IgD-negative memory B cell (primary cell): ENCODE measurements around the gene GNB1. TPM values are rescaled to one million over a fixed set of nuclear protein-coding genes. Genes with fewer than 3 reads are reported as not detected.

Experiments used
- H3K27ac Mint-ChIP-seq, 3 donors: one replicate each; pipeline ENCODE4 v1.8.0; 2020 to 2022; ENCODE audit warnings: mild to moderate bottlenecking in 3 of 3, mixed read lengths in 3 of 3, moderate library complexity in 1 of 3
- H3K27me3 Mint-ChIP-seq: one replicate; pipeline ENCODE4 v1.8.0; 2021; ENCODE audit warnings: mixed read lengths
- H3K36me3 Mint-ChIP-seq: one replicate; pipeline ENCODE4 v1.8.0; 2020; ENCODE audit warnings: mild to moderate bottlenecking, mixed read lengths
- H3K4me1 Mint-ChIP-seq, 3 donors: one replicate each; pipeline ENCODE4 v1.8.0; 2020 to 2022; ENCODE audit warnings: mixed read lengths in 3 of 3, mild to moderate bottlenecking in 1 of 3
- H3K4me3 Mint-ChIP-seq, 4 donors: one replicate each; pipeline ENCODE4 v1.8.0; 2020 to 2022; ENCODE audit warnings: mild to moderate bottlenecking in 4 of 4, mixed read lengths in 4 of 4, moderate library complexity in 3 of 4
- H3K9me3 Mint-ChIP-seq, 3 donors: one replicate each; pipeline ENCODE4 v1.8.0; 2020 to 2021; ENCODE audit warnings: mixed read lengths in 3 of 3, mild to moderate bottlenecking in 1 of 3
- polyA plus RNA-seq: library from polyadenylated mRNA; unstranded; fragments of 300-500 nt; fragmentation: Illumina TruSeq; gene quantifications from one replicate; pipeline ENCODE4 v1.2.3, GENCODE V29; 2021

Gene GNB1
- polyA plus RNA-seq, 1 donor from 2014 or later = 40.0 TPM

GRCh38 chr1:1794999-1795398 lies 95.9 kb downstream of the GNB1 start:
- no peaks in the 10 kb centered on the region for H3K27me3 Mint-ChIP-seq
- peak overlapping the region in 1 of 3 donors; percentile 53 for H3K27ac Mint-ChIP-seq
- H3K36me3 Mint-ChIP-seq = peaks cover 6% of the 10 kb centered on the region
- no peaks in the 10 kb centered on the region for H3K9me3 Mint-ChIP-seq
- H3K4me3 Mint-ChIP-seq = no peak overlapping the region
- H3K4me1 Mint-ChIP-seq = peaks cover 19 to 27% (median 20%) of the 10 kb centered on the region in 3 donors

GRCh38 chr1:1793481-1794244 lies 97.2 kb downstream of the GNB1 start:
- no peaks in the 10 kb centered on the region for H3K9me3 Mint-ChIP-seq

GRCh38 chr1:1788646-1789431 lies 102.0 kb downstream of the GNB1 start:
- H3K4me1 Mint-ChIP-seq = peaks cover 2 to 11% (median 4%) of the 10 kb centered on the region in 3 donors
- no peaks in the 10 kb centered on the region for H3K9me3 Mint-ChIP-seq
- no peaks in the 10 kb centered on the region for H3K27me3 Mint-ChIP-seq
- peak overlapping the region; percentile 48 to 96 (median 78) for H3K27ac Mint-ChIP-seq
- peaks cover 2% of the 10 kb centered on the region for H3K36me3 Mint-ChIP-seq
- H3K4me3 Mint-ChIP-seq = peak overlapping the region in 2 of 4 donors; percentile 8 to 45

More at GRCh38 chr1:1793481-1794244, 97.2 kb downstream of the GNB1 start:
- H3K4me1 Mint-ChIP-seq = peaks cover 12 to 25% (median 12%) of the 10 kb centered on the region in 3 donors
- peak overlapping the region in 1 of 4 donors; percentile 28 for H3K4me3 Mint-ChIP-seq
- H3K36me3 Mint-ChIP-seq = peaks cover 6% of the 10 kb centered on the region
- no peaks in the 10 kb centered on the region for H3K27me3 Mint-ChIP-seq
- H3K27ac Mint-ChIP-seq = peak overlapping the region in 1 of 3 donors; percentile 53

GRCh38 chr1:1788136-1788535 lies 102.8 kb downstream of the GNB1 start:
- no peaks in the 10 kb centered on the region for H3K9me3 Mint-ChIP-seq
- no peak overlapping the region for H3K4me3 Mint-ChIP-seq
- no peaks in the 10 kb centered on the region for H3K27me3 Mint-ChIP-seq
- no peak overlapping the region for H3K27ac Mint-ChIP-seq
- peaks cover 2% of the 10 kb centered on the region for H3K36me3 Mint-ChIP-seq
- H3K4me1 Mint-ChIP-seq = peaks cover 5 to 14% (median 8%) of the 10 kb centered on the region in 3 donors

DNA sequence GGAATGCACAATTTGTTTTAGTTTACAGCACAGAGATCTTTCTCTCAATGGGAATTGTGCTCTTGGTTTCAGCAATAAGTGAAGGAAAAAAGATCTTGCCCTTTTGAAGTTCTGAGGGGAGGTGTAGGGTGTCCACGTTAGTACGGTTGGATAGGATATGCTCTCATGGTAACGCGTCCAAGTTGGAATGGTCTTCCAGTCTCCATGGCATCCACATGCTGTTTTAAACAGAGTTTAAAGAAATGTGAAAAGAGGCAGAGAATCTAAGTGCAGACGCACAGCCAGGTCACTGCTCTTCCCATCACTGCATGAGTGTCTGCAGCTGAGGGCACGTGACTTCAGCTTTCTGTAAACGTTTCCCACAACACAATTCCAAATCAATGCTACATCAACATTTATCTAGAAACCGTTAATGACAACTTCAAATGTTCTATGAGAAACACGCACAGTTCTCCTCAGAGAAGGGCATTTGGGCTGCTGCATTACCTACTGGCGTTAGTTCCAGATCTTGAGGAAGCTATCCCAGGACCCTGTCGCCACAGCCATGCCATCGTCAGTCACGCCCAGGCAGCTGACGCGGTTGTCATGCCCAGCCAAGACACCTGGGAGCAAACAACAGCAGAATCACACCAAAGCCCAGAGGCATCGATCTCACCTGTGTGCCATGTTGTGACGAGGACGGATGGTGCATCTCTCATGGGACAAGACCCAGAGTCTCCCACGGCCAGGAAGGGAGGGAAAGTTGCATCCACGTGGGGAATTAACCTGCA lies 103.9 kb downstream of the GNB1 start:
- no peak overlapping the region for H3K4me3 Mint-ChIP-seq
- H3K9me3 Mint-ChIP-seq = no peaks in the 10 kb centered on the region
- peak overlapping the region in 1 of 3 donors; percentile 43 for H3K27ac Mint-ChIP-seq
- no peaks in the 10 kb centered on the region for H3K27me3 Mint-ChIP-seq
- no peaks in the 10 kb centered on the region for H3K36me3 Mint-ChIP-seq
- peaks cover 11 to 20% (median 13%) of the 10 kb centered on the region in 3 donors for H3K4me1 Mint-ChIP-seq

DNA sequence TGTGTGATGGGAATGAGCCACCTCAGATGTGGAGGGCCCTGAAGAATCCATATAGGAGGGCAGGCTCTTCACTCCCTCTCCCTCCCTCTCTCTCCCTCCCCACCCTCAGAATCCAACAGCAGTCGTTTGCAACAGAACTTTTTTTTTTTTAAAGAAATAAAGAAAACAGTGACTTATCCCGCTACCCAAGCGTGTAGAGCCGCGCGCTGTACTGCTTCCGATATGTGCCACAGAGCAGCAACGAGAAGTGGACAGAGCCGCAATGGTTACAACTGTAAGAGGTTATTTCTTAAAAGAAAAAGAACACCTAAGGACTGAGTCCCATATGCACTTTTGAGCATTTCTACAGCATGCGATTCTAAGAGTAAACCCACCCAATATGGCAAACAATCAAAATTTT lies 105.2 kb downstream of the GNB1 start:
- H3K27me3 Mint-ChIP-seq = no peaks in the 10 kb centered on the region
- H3K9me3 Mint-ChIP-seq = no peaks in the 10 kb centered on the region
- no peaks in the 10 kb centered on the region for H3K36me3 Mint-ChIP-seq
- no peak overlapping the region for H3K27ac Mint-ChIP-seq
- peaks cover 21 to 24% (median 22%) of the 10 kb centered on the region in 3 donors for H3K4me1 Mint-ChIP-seq
- no peak overlapping the region for H3K4me3 Mint-ChIP-seq

- H3K9me3 Mint-ChIP-seq = no peaks in the 10 kb centered on the region
- H3K4me3 Mint-ChIP-seq = no peak overlapping the region
- peak overlapping the region in 2 of 3 donors; percentile 27 to 65 for H3K27ac Mint-ChIP-seq
- H3K27me3 Mint-ChIP-seq = no peaks in the 10 kb centered on the region
- H3K4me1 Mint-ChIP-seq = peaks cover 28 to 30% (median 28%) of the 10 kb centered on the region in 3 donors
- H3K36me3 Mint-ChIP-seq = no peaks in the 10 kb centered on the region
Observed at GRCh38 chr1:1784933-1785332, 106.0 kb downstream of the GNB1 start.

GRCh38 chr1:1783320-1783719 lies 107.6 kb downstream of the GNB1 start:
- Mint-ChIP-seq H3K36me3 (no peaks in the 10 kb centered on the region), H3K27ac (peak overlapping the region; percentile 13 to 92 (median 89)), H3K4me1 (peaks cover 33 to 39% (median 34%) of the 10 kb centered on the region in 3 donors), H3K9me3 (no peaks in the 10 kb centered on the region), H3K4me3 (peak overlapping the region; percentile 7 to 85 (median 56)), H3K27me3 (no peaks in the 10 kb centered on the region)

- Mint-ChIP-seq H3K27me3 (no peaks in the 10 kb centered on the region), H3K4me3 (peak overlapping the region; percentile 7 to 77 (median 55)), H3K36me3 (no peaks in the 10 kb centered on the region), H3K9me3 (no peaks in the 10 kb centered on the region), H3K4me1 (peaks cover 34 to 39% (median 34%) of the 10 kb centered on the region in 3 donors), H3K27ac (peak overlapping the region; percentile 13 to 92 (median 89))
Observed at GRCh38 chr1:1782399-1783221, 108.3 kb downstream of the GNB1 start.

- peak overlapping the region; percentile 46 to 97 (median 81) for H3K4me3 Mint-ChIP-seq
- peak overlapping the region; percentile 98 to 100 (median 99) for H3K27ac Mint-ChIP-seq
- H3K27me3 Mint-ChIP-seq = no peaks in the 10 kb centered on the region
- no peaks in the 10 kb centered on the region for H3K9me3 Mint-ChIP-seq
- H3K36me3 Mint-ChIP-seq = no peaks in the 10 kb centered on the region
- H3K4me1 Mint-ChIP-seq = peaks cover 37 to 46% (median 41%) of the 10 kb centered on the region in 3 donors
Observed at GRCh38 chr1:1781526-1781903, 109.4 kb downstream of the GNB1 start.

GRCh38 chr1:1780598-1781525 lies 110.0 kb downstream of the GNB1 start:
- no peaks in the 10 kb centered on the region for H3K36me3 Mint-ChIP-seq

GRCh38 chr1:1779691-1780597 lies 110.9 kb downstream of the GNB1 start:
- peak overlapping the region; percentile 98 to 100 (median 99) for H3K27ac Mint-ChIP-seq
- peaks cover 45 to 59% (median 54%) of the 10 kb centered on the region in 3 donors for H3K4me1 Mint-ChIP-seq
- peaks cover 2% of the 10 kb centered on the region for H3K36me3 Mint-ChIP-seq
- peak overlapping the region; percentile 86 to 97 (median 96) for H3K4me3 Mint-ChIP-seq
- no peaks in the 10 kb centered on the region for H3K9me3 Mint-ChIP-seq
- H3K27me3 Mint-ChIP-seq = no peaks in the 10 kb centered on the region

More at GRCh38 chr1:1780598-1781525, 110.0 kb downstream of the GNB1 start:
- Mint-ChIP-seq H3K27ac (peak overlapping the region; percentile 98 to 100 (median 99)), H3K9me3 (no peaks in the 10 kb centered on the region), H3K27me3 (no peaks in the 10 kb centered on the region), H3K4me3 (peak overlapping the region; percentile 86 to 97 (median 96)), H3K4me1 (peaks cover 37 to 52% (median 47%) of the 10 kb centered on the region in 3 donors)
